VCaP (cell line): ENCODE results near the gene CD2.
"Not testable (repeated sequence)": the region's sequence is repeated elsewhere in the genome, so short reads cannot be mapped to it uniquely, and the experiment has no call there.

ENCODE experiments used
- H3K27ac ChIP-seq: fragments of 450-650 bp; 2 replicates; pipeline ENCODE4 v1.5.1; 2017
- TF ChIP-seq, protein P1 (sequence below): fragments of 450-650 bp; conservative IDR thresholded peaks from 2 replicates; pipeline ENCODE4 v1.5.1; 2017; ENCODE audit warnings: mild to moderate bottlenecking, moderate library complexity

The CD2 gene

DNA sequence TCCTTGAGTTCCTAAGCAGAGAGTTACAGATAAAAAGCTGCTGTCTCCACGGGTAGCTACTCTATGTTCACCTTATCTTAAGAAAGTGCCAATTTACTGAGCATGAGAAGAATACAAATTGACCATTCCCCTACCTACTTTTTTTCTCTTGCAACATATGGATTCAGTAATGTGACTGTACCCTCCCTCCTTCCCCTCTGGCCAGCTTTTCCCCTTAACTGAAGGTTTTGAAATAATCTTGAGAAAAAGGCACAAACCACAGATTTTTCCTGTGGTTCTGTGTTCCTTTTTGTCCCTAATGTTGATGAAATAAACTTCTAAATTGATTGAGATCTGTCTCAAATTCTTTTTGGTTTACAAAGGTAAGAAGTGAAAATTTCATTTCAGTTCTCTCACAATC, 2.6 kb upstream of the CD2 start:
- no peak overlapping the region for H3K27ac ChIP-seq
- TF ChIP-seq, protein P1, sequence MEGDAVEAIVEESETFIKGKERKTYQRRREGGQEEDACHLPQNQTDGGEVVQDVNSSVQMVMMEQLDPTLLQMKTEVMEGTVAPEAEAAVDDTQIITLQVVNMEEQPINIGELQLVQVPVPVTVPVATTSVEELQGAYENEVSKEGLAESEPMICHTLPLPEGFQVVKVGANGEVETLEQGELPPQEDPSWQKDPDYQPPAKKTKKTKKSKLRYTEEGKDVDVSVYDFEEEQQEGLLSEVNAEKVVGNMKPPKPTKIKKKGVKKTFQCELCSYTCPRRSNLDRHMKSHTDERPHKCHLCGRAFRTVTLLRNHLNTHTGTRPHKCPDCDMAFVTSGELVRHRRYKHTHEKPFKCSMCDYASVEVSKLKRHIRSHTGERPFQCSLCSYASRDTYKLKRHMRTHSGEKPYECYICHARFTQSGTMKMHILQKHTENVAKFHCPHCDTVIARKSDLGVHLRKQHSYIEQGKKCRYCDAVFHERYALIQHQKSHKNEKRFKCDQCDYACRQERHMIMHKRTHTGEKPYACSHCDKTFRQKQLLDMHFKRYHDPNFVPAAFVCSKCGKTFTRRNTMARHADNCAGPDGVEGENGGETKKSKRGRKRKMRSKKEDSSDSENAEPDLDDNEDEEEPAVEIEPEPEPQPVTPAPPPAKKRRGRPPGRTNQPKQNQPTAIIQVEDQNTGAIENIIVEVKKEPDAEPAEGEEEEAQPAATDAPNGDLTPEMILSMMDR, result no peak

DNA sequence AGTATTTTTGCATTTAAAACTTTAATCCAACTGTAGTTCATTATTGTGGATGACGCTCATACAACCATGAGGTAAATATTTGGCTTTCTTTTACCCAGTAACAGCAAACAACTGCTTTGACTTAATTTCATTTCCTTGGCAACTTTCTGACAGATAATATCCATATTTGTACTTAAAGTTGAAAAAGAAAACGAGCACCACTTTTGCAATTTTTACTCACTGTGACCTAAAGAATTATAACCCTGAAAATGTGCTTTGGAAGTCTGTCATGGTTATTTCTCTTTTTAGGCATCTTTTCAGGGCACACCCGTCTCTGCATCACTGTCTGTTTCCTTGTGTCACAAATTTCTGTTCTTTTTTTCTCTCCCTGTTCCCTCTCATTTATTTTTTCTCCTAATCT, 918 bp upstream of the CD2 start:
- TF ChIP-seq, protein P1, result no peak
- H3K27ac ChIP-seq, result no peak overlapping the region

DNA sequence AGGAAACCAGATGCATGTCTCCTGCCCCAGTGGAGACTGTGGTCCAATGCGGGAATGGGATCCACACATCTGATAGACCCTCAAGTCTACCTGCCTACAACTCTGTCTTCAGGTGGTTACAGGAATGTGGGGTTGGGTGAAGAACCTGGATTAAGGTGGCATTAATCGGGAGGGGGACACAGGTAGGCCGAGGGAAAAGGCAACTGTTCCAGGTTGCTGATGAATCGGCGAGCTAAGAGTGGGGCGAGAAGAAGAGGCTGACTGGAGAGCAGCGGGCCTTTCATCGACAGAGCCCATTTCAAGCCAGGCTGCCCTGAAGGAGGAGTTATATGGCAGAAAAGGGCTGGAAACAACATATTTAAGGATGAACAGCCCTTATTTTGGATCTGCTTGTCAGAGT, 836 bp downstream of the CD2 start:
- TF ChIP-seq, protein P1, result no peak
- H3K27ac ChIP-seq, result no peak overlapping the region

DNA sequence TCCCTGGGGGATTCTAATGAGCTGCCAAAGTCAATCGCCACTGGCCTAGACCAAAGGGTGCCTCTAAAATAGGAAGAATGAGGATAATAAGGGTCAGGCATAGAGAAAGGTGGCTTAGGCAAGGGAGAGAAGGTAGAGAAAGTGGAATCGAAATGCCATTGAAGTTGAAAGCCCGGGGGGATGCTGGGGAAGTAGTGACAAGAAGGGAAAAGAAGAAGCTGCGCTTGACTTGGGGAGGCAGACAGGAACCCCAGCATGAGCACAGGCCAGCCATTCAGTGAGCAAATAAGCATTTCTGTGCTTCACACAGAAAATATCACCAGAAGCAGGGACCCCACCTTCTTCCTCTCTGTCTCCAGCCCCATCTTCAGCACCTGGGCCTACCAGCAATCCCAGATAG, 1.5 kb downstream of the CD2 start:
- no peak overlapping the region for H3K27ac ChIP-seq
- TF ChIP-seq, protein P1, result no peak

DNA sequence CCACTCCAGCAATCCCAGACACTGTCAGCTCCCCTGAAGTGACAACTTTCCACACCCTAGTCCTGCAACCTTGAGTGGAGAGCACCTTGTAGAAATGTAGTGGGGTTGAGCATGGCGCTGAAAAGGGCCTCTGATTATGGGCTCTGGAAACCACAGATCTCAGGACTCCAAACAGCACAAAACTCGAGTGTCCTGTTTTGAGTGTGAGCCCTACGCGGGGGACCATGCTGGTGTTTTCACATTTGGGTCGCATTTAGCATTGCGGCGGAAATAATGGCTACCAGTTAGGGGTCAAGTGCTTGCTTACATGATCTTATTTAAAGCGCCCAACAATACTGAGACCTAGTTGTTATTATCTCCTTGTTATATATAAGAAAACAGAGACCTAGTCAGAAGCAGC, 1.9 kb downstream of the CD2 start:
- H3K27ac ChIP-seq, result not testable (repeated sequence)

DNA sequence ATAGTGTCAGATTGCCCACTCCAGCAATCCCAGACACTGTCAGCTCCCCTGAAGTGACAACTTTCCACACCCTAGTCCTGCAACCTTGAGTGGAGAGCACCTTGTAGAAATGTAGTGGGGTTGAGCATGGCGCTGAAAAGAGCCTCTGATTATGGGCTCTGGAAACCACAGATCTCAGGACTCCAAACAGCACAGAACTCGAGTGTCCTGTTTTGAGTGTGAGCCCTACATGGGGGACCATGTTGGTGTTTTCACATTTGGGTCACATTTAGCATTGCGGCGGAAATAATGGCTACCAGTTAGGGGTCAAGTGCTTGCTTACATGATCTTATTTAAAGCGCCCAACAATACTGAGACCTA, 4.2 kb downstream of the CD2 start:
- H3K27ac ChIP-seq, result not testable (repeated sequence)

DNA sequence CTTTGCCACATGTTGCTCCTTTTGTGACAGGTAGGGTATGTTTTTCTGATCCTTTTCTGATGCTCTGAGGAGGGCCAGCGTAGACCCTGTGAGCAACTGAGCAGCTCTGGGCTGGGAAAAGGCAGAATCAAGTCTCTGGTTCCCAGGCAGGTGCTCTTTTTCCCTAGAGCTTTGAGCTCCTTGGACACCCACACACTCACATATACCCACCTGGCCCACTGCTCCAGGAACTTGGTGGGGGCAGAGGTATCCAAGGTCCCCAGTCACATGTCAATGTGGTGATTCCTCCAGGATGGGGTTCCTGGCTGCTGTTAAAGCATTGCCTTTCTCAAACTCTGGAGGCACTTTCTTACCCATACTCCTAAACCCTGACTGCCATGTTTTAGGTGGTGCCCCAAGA, 5.4 kb downstream of the CD2 start:
- TF ChIP-seq, protein P1, result no peak
- no peak overlapping the region for H3K27ac ChIP-seq

DNA sequence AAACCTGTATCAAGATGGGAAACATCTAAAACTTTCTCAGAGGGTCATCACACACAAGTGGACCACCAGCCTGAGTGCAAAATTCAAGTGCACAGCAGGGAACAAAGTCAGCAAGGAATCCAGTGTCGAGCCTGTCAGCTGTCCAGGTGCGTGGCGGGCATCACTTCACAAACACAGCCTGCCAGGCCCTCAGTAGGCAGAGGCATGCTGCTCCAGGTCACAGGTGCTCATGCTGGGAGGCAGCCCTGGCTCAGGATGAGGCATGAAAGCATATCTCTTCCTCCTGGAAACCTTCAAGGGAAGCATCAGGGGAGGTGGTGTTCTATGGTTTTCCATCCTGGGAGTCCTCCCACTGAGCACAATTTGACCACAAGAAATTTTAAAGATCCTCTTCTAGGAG, 6.3 kb downstream of the CD2 start:
- TF ChIP-seq, protein P1, result no peak
- no peak overlapping the region for H3K27ac ChIP-seq

DNA sequence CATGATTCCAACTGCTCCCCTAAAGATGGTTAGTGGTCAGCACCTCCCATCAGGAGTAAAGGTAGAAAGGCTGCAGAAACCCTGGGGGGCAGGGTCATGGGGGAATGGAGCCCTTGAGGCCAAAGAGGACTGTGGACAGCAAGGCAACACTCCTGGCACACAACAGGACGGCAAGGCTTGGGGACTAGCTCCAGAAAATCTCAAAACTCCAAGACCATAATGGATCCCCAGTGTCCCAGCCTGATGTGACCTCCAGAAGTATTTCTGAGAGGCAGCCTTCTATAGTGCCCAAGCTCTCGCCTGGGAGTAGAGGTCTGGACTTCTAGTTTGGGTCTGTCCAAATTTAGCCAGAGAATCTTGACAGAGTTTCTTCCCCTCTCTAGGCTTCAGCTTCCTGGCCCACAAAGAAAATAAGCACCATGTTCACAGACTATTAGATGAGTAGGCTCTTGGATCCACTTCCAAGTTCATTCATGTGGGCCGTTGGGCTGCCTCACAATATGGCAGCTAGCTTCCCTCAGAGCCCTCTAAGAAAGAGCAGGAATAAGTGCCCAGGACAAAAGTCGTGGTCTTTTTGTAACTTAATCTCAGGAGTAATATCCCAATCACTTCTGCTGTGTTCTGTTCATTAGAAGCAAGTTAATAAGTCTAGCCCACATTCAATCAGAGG, 6.9 kb downstream of the CD2 start:
- TF ChIP-seq, protein P1, result no peak
- H3K27ac ChIP-seq, result no peak overlapping the region
